Testis (tissue), 2 donors: ENCODE results near the gene IMMT.

Source experiments
- CTCF ChIP-seq, 3 experiments: fragments of 450-650 bp in 2 of 3; fragments of 200-600 bp in 1 of 3; sonication (generic) in 1 of 3; IDR thresholded peaks; one replicate each; pipeline ENCODE4 v1.5.1; 2016 to 2019; ENCODE audit warnings: antibody characterized with exemption in 3 of 3, mild to moderate bottlenecking in 2 of 3, moderate library complexity in 1 of 3
- POLR2A ChIP-seq: fragments of 450-650 bp; IDR thresholded peaks from one replicate; pipeline ENCODE4 v1.6.1; 2017; ENCODE audit warnings: antibody characterized with exemption, mild to moderate bottlenecking, moderate library complexity

GRCh38 chr2:86176597-86176996, 18.7 kb downstream of the IMMT start:
- TF ChIP-seq POLR2A (no peak), CTCF (IDR thresholded peaks at IDR 0.05) (no peak)
